Measurements from ENCODE around the gene IL1B. TPM values are rescaled to one million over a fixed set of nuclear protein-coding genes. Genes with fewer than 3 reads are reported as not detected.

The IL1B gene
- total RNA-seq, 1 donor = 2.4 TPM

- TF ChIP-seq, protein P1, sequence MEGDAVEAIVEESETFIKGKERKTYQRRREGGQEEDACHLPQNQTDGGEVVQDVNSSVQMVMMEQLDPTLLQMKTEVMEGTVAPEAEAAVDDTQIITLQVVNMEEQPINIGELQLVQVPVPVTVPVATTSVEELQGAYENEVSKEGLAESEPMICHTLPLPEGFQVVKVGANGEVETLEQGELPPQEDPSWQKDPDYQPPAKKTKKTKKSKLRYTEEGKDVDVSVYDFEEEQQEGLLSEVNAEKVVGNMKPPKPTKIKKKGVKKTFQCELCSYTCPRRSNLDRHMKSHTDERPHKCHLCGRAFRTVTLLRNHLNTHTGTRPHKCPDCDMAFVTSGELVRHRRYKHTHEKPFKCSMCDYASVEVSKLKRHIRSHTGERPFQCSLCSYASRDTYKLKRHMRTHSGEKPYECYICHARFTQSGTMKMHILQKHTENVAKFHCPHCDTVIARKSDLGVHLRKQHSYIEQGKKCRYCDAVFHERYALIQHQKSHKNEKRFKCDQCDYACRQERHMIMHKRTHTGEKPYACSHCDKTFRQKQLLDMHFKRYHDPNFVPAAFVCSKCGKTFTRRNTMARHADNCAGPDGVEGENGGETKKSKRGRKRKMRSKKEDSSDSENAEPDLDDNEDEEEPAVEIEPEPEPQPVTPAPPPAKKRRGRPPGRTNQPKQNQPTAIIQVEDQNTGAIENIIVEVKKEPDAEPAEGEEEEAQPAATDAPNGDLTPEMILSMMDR (IDR thresholded peaks at IDR 0.05; ENCODE audit: insufficient read depth, low read length) = no peak
- H3K4me3 ChIP-seq (ENCODE audit: low read depth, low read length) = no peak overlapping the region
- no peak for DNase-seq (ENCODE audit: low read depth)
These were observed 5.7 kb downstream of the IL1B start for GRCh38 chr2:112830682-112831512.

DNA sequence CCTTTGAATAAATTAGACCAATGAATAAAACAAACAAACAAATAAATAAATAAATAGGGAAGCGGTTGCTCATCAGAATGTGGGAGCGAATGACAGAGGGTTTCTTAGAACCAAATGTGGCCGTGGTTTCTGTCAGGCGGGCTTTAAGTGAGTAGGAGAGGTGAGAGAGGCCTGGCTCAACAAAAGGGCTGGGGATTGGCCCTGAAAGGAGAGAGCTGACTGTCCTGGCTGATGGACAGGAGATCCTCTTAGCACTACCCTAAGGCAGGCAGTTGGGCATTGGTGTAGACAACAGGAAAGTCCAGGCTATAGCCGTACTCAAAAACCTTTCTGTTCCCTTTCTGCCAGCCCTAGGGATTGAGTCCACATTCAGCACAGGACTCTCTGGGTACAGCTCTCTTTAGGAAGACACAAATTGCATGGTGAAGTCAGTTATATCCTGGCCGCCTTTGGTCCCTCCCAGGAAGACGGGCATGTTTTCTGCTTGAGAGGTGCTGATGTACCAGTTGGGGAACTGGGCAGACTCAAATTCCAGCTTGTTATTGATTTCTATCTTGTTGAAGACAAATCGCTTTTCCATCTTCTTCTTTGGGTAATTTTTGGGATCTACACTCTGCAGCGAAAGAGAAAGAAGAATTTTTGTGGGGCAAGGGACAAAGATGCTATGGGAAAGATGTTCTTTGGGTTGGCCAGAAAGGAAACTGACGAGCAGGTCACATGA, 6.5 kb downstream of the IL1B start:
- no peak for DNase-seq (ENCODE audit: low read depth)
- H3K4me3 ChIP-seq (ENCODE audit: low read depth, low read length) = no peak overlapping the region

DNA sequence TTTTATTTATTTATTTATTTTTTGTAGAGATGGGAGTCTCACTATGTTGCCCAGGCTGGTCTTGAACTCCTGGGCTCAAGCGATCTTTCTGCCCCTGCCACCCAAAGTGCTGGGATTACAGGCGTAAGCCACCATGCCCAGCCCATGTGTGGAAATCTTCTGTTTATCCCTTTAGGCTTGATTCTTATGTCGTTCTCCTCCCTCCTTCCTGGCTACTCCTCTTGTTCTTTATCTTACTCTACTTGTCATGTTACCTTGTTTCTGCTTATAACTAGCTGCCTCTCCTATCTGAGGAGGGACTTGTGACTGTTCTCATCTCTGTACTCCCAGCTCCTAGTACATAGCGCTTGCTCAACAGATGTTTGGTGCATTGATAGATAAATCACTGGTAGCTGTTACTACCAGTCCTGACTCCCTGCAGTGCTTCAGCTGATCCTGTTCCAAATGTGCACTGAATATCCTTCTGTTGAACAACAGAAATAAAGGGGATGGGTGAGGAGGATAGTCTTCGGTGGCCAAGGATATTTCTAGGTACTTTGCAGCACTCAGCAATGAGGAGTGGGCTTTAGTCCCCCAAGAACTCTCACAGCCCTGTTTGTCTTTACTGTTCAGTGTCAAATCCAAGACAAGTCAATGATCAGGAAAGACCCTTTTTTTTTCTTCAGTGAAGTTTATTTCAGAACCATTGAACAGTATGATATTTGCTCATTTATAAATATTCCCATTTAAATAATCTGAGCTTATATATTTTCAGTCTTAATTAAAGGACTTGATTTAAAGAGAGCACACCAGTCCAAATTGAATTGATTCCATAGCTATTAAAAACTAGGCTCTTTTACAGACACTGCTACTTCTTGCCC, 7.2 kb downstream of the IL1B start:
- TF ChIP-seq, protein P1 (IDR thresholded peaks at IDR 0.05; ENCODE audit: insufficient read depth, low read length) = no peak
- no peak for DNase-seq (ENCODE audit: low read depth)
- H3K4me3 ChIP-seq (ENCODE audit: low read depth, low read length) = no peak overlapping the region

More for the DNA sequence above, 6.5 kb downstream of the IL1B start:
- TF ChIP-seq, protein P1 (IDR thresholded peaks at IDR 0.05; ENCODE audit: insufficient read depth, low read length) = no peak

DNA sequence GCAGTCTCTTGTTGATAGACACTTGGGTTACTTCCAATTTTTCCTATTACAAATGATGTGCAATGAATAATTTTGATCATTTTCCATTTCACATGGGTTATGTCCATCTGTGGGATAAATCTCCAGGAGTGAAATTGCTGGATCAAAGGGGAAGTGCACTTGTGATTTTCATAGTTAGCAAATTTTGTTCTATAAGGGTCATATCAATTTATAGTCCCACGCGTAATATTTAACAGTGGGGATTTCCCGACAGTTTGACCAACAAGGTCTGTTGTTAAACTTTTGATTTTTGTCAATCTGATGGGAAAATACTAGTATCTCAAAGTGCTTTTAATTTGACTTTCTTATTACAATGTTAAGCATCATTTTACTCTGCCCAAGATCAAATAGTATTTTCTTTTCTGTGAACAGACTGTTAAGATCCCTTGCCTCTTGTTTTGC, 8.3 kb downstream of the IL1B start:
- H3K4me3 ChIP-seq (ENCODE audit: low read depth, low read length) = no peak overlapping the region
- TF ChIP-seq, protein P1 (IDR thresholded peaks at IDR 0.05; ENCODE audit: insufficient read depth, low read length) = no peak
- no peak for DNase-seq (ENCODE audit: low read depth)

DNA sequence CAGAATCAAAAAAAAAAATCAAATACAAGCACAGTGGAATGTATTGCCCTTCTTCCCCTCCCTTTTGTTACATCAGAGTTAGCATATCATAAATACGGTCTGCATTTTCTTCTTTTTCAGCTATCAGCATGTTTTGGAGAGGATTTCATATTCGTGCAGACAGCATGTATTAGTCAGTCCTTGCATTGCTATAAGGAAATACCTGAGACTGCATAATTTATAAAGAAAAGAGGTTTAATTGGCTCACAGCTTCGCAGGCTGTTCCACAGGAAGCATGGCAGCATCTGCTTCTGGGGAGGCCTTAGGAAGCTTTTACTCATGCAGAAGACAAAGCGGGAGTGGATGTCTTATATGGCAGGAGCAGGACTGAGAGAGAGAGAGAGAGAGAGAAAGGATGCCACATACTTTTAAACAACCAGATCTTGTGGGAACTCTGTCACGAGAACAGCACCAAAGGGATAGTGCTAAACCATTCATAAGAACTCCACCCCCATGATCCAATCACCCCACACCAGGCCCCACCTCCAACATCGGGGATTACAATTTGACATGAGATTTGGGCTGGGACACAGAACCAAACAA, 8.9 kb downstream of the IL1B start:
- no peak for DNase-seq (ENCODE audit: low read depth)
- TF ChIP-seq, protein P1 (IDR thresholded peaks at IDR 0.05; ENCODE audit: insufficient read depth, low read length) = no peak
- no peak overlapping the region for H3K4me3 ChIP-seq (ENCODE audit: low read depth, low read length)

- TF ChIP-seq, protein P1 (IDR thresholded peaks at IDR 0.05; ENCODE audit: insufficient read depth, low read length) = no peak
These were observed 9.6 kb downstream of the IL1B start for GRCh38 chr2:112827009-112827408.

More at GRCh38 chr2:112827009-112827408, 9.6 kb downstream of the IL1B start:
- DNase-seq (ENCODE audit: low read depth) = no peak
- H3K4me3 ChIP-seq (ENCODE audit: low read depth, low read length) = no peak overlapping the region

Measured in fibroblast of the aortic adventitia (primary cell).